GM23338 (cell line): ENCODE results near the gene OR4K17. TPM values are rescaled to one million over a fixed set of nuclear protein-coding genes. Genes with fewer than 3 reads are reported as not detected.

Experiments
- ATAC-seq: fragments of 200-7000 bp; cut with Tn5 transposase; 3 replicates; pipeline ENCODE4 v1.9.1; 2020
- DNase-seq: peaks from one replicate; pipeline ENCODE4 v3.0.0-alpha.2; 2015; ENCODE audit warnings: low spot score
- H2AFZ ChIP-seq: fragments of 200-600 bp; sonication (generic); 2 replicates; pipeline ENCODE4 v1.8.0; 2016; ENCODE audit warnings: antibody characterized with exemption, mild to moderate bottlenecking, moderate library complexity
- H3F3A ChIP-seq: fragments of 200-600 bp; sonication (generic); replicated peaks from 2 replicates; pipeline ENCODE4 v1.8.0; 2017; ENCODE audit warnings: antibody characterized with exemption, mixed run types, low read depth
- H3K27ac ChIP-seq: fragments of 200-600 bp; sonication (generic); 2 replicates; pipeline ENCODE4 v1.6.1; 2016; ENCODE audit warnings: low read depth
- H3K27me3 ChIP-seq: fragments of 200-600 bp; sonication (generic); 2 replicates; pipeline ENCODE4 v1.8.0; 2016; ENCODE audit warnings: mild to moderate bottlenecking, mixed run types, moderate library complexity; ENCODE audit not compliant: insufficient read depth
- H3K36me3 ChIP-seq: fragments of 200-600 bp; sonication (generic); 2 replicates; pipeline ENCODE4 v1.8.0; 2016; ENCODE audit warnings: mild to moderate bottlenecking; ENCODE audit not compliant: insufficient read depth
- H3K4me1 ChIP-seq: fragments of 200-600 bp; sonication (generic); 2 replicates; pipeline ENCODE4 v1.8.0; 2016; ENCODE audit warnings: mild to moderate bottlenecking, moderate library complexity; ENCODE audit not compliant: insufficient read depth
- H3K4me2 ChIP-seq: fragments of 200-600 bp; sonication (generic); 2 replicates; pipeline ENCODE4 v1.7.1; 2017; ENCODE audit warnings: mixed run types
- H3K4me3 ChIP-seq: fragments of 200-600 bp; sonication (generic); 2 replicates; pipeline ENCODE4 v1.6.1; 2016; ENCODE audit warnings: mixed run types
- H3K79me2 ChIP-seq: fragments of 200-600 bp; sonication (generic); replicated peaks from 2 replicates; pipeline ENCODE4 v1.8.0; 2017; ENCODE audit warnings: mild to moderate bottlenecking; ENCODE audit not compliant: insufficient read depth
- H3K9me2 ChIP-seq: fragments of 200-600 bp; sonication (generic); 2 replicates; pipeline ENCODE4 v1.8.0; 2017; ENCODE audit not compliant: insufficient read depth
- H4K20me1 ChIP-seq: fragments of 200-600 bp; sonication (generic); replicated peaks from 2 replicates; pipeline ENCODE4 v1.8.0; 2017; ENCODE audit warnings: mild to moderate bottlenecking; ENCODE audit not compliant: insufficient read depth
- H3K27ac Mint-ChIP-seq: 2 replicates; pipeline ENCODE4 v1.8.0; 2020; ENCODE audit warnings: inconsistent platforms, mild to moderate bottlenecking, moderate library complexity, mixed read lengths
- H3K27me3 Mint-ChIP-seq: 3 replicates; pipeline ENCODE4 v1.8.0; 2022; ENCODE audit warnings: low read depth, mild to moderate bottlenecking, moderate library complexity, mixed read lengths, inconsistent platforms; ENCODE audit not compliant: insufficient read depth, poor library complexity
- H3K36me3 Mint-ChIP-seq: 3 replicates; pipeline ENCODE4 v1.8.0; 2021; ENCODE audit warnings: low read depth, mild to moderate bottlenecking, inconsistent platforms, moderate library complexity, mixed read lengths
- H3K4me1 Mint-ChIP-seq: 3 replicates; pipeline ENCODE4 v1.8.0; 2020; ENCODE audit warnings: mild to moderate bottlenecking, inconsistent platforms, mixed read lengths
- H3K4me3 Mint-ChIP-seq: 3 replicates; pipeline ENCODE4 v1.8.0; 2021; ENCODE audit warnings: moderate library complexity, mild to moderate bottlenecking, inconsistent platforms, mixed read lengths
- H3K9me3 Mint-ChIP-seq: 3 replicates; pipeline ENCODE4 v1.8.0; 2020; ENCODE audit warnings: moderate library complexity, mild to moderate bottlenecking, inconsistent platforms, mixed read lengths
- CREB1 ChIP-seq: fragments of 250-450 bp; sonication (Bioruptor Pico); IDR thresholded peaks from 2 replicates; pipeline ENCODE4 v1.5.0; 2020; ENCODE audit warnings: low read depth, mild to moderate bottlenecking, moderate library complexity
- EZH2 ChIP-seq: fragments of 200-600 bp; sonication (generic); IDR thresholded peaks from one replicate; pipeline ENCODE4 v1.8.0; 2017; ENCODE audit warnings: antibody characterized with exemption, mild to moderate bottlenecking, low read depth; ENCODE audit not compliant: unreplicated experiment
- EZH2phosphoT487 ChIP-seq: fragments of 200-600 bp; sonication (generic); IDR thresholded peaks from one replicate; pipeline ENCODE4 v1.8.1; 2018; ENCODE audit warnings: antibody characterized with exemption; ENCODE audit not compliant: unreplicated experiment
- JUNB ChIP-seq: IDR thresholded peaks from one replicate; pipeline ENCODE4 v1.6.1; 2016; ENCODE audit warnings: antibody characterized with exemption; ENCODE audit not compliant: unreplicated experiment
- NANOG ChIP-seq: IDR thresholded peaks from 2 replicates; pipeline ENCODE4 v1.6.1; 2016; ENCODE audit warnings: antibody characterized with exemption, borderline replicate concordance
- POLR2AphosphoS5 ChIP-seq: IDR thresholded peaks from 2 replicates; pipeline ENCODE4 v1.6.1; 2016; ENCODE audit warnings: antibody characterized with exemption, low read depth
- STAT1 ChIP-seq: IDR thresholded peaks from one replicate; pipeline ENCODE4 v1.6.1; 2016; ENCODE audit warnings: antibody characterized with exemption; ENCODE audit not compliant: unreplicated experiment
- ZNF114 ChIP-seq: fragments of 250-450 bp; sonication (Bioruptor Pico); IDR thresholded peaks from 2 replicates; pipeline ENCODE4 v1.5.0; 2020; ENCODE audit warnings: mild to moderate bottlenecking, moderate library complexity
- ZNF331 ChIP-seq: fragments of 250-450 bp; sonication (Bioruptor Pico); IDR thresholded peaks from 2 replicates; pipeline ENCODE4 v1.5.0; 2020; ENCODE audit warnings: low read depth, mild to moderate bottlenecking, moderate library complexity
- polyA plus RNA-seq: library from polyadenylated mRNA; unstranded; fragments of >200 nt; fragmentation: Nextera tagmentation; extraction: Ambion mirVana; gene quantifications from 2 replicates; pipeline ENCODE4 v1.2.1, GENCODE V29; 2016
- total RNA-seq: library from RNA; depleted of rRNA; stranded (reverse); fragments of >200 nt; shearing (Covaris generic); gene quantifications from 2 replicates; pipeline ENCODE4 v1.2.3, GENCODE V29; 2014
- TF ChIP-seq, protein P1 (sequence below): fragments of 250-450 bp; sonication (Bioruptor Pico); IDR thresholded peaks from 2 replicates; pipeline ENCODE4 v1.5.0; 2020; ENCODE audit warnings: mild to moderate bottlenecking, moderate library complexity
- TF ChIP-seq, protein P2 (sequence below): IDR thresholded peaks from 2 replicates; pipeline ENCODE4 v1.6.1; 2016; ENCODE audit warnings: antibody characterized with exemption
- TF ChIP-seq, protein P3 (sequence below): IDR thresholded peaks from one replicate; pipeline ENCODE4 v1.6.1; 2018; ENCODE audit warnings: antibody characterized with exemption; ENCODE audit not compliant: unreplicated experiment
- TF ChIP-seq, protein P4 (sequence below), 2 experiments: fragments of 200-600 bp in 1 of 2; sonication (generic) in 1 of 2; conservative IDR thresholded peaks; 2 replicates each; pipeline versions ENCODE4 v1.5.1 to v1.6.1; 2016 to 2017; ENCODE audit warnings: antibody characterized with exemption in 2 of 2, low read depth in 2 of 2, mild to moderate bottlenecking in 2 of 2, moderate library complexity in 1 of 2

Gene OR4K17
- total and polyA plus RNA-seq, 2 experiments from 2014 or later, result not detected

DNA sequence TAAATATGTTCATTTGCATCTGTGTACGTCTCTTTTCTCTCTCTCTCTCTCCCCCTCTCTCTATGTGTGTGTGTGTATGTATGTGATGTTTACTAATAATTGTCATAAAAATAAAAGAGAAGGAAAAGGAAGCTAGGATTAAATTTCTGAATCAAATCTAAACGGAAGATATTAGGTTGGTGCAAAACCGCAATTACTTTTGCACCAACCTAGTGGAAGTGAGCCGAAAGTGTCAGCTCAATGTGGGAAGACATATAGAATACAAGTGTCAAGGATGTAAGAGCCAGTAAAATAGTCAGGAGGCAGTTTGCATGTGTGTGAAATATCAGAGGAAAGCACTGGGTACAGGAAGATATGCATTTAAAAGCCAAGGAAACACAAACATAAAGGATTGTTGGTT, 18.5 kb upstream of the OR4K17 start:
- Histone ChIP-seq H4K20me1 (no peaks in the 10 kb centered on the region), H2AFZ (no peak overlapping the region), H3K27ac (no peak overlapping the region), H3K27me3 (no peaks in the 10 kb centered on the region), H3K79me2 (no peaks in the 10 kb centered on the region), H3K36me3 (peaks cover 7% of the 10 kb centered on the region), H3K4me3 (no peak overlapping the region), H3K4me2 (no peak overlapping the region), H3K9me2 (no peaks in the 10 kb centered on the region), H3K4me1 (no peaks in the 10 kb centered on the region), H3F3A (no peaks in the 10 kb centered on the region)
- Mint-ChIP-seq H3K4me3 (no peak overlapping the region), H3K27ac (no peak overlapping the region), H3K36me3 (peaks cover 11% of the 10 kb centered on the region), H3K27me3 (no peaks in the 10 kb centered on the region), H3K4me1 (no peaks in the 10 kb centered on the region), H3K9me3 (peaks cover 78% of the 10 kb centered on the region)
- DNase-seq, result no peak
- TF ChIP-seq, protein P1, sequence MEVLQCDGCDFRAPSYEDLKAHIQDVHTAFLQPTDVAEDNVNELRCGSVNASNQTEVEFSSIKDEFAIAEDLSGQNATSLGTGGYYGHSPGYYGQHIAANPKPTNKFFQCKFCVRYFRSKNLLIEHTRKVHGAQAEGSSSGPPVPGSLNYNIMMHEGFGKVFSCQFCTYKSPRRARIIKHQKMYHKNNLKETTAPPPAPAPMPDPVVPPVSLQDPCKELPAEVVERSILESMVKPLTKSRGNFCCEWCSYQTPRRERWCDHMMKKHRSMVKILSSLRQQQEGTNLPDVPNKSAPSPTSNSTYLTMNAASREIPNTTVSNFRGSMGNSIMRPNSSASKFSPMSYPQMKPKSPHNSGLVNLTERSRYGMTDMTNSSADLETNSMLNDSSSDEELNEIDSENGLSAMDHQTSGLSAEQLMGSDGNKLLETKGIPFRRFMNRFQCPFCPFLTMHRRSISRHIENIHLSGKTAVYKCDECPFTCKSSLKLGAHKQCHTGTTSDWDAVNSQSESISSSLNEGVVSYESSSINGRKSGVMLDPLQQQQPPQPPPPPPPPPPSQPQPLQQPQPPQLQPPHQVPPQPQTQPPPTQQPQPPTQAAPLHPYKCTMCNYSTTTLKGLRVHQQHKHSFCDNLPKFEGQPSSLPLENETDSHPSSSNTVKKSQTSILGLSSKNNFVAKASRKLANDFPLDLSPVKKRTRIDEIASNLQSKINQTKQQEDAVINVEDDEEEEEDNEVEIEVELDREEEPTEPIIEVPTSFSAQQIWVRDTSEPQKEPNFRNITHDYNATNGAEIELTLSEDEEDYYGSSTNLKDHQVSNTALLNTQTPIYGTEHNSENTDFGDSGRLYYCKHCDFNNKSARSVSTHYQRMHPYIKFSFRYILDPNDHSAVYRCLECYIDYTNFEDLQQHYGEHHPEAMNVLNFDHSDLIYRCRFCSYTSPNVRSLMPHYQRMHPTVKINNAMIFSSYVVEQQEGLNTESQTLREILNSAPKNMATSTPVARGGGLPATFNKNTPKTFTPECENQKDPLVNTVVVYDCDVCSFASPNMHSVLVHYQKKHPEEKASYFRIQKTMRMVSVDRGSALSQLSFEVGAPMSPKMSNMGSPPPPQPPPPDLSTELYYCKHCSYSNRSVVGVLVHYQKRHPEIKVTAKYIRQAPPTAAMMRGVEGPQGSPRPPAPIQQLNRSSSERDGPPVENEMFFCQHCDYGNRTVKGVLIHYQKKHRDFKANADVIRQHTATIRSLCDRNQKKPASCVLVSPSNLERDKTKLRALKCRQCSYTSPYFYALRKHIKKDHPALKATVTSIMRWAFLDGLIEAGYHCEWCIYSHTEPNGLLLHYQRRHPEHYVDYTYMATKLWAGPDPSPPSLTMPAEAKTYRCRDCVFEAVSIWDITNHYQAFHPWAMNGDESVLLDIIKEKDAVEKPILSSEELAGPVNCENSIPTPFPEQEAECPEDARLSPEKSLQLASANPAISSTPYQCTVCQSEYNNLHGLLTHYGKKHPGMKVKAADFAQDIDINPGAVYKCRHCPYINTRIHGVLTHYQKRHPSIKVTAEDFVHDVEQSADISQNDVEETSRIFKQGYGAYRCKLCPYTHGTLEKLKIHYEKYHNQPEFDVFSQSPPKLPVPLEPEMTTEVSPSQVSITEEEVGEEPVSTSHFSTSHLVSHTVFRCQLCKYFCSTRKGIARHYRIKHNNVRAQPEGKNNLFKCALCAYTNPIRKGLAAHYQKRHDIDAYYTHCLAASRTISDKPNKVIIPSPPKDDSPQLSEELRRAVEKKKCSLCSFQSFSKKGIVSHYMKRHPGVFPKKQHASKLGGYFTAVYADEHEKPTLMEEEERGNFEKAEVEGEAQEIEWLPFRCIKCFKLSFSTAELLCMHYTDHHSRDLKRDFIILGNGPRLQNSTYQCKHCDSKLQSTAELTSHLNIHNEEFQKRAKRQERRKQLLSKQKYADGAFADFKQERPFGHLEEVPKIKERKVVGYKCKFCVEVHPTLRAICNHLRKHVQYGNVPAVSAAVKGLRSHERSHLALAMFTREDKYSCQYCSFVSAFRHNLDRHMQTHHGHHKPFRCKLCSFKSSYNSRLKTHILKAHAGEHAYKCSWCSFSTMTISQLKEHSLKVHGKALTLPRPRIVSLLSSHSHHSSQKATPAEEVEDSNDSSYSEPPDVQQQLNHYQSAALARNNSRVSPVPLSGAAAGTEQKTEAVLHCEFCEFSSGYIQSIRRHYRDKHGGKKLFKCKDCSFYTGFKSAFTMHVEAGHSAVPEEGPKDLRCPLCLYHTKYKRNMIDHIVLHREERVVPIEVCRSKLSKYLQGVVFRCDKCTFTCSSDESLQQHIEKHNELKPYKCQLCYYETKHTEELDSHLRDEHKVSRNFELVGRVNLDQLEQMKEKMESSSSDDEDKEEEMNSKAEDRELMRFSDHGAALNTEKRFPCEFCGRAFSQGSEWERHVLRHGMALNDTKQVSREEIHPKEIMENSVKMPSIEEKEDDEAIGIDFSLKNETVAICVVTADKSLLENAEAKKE (CRISPR knock-in tag), result no peak
- TF ChIP-seq, protein P2, sequence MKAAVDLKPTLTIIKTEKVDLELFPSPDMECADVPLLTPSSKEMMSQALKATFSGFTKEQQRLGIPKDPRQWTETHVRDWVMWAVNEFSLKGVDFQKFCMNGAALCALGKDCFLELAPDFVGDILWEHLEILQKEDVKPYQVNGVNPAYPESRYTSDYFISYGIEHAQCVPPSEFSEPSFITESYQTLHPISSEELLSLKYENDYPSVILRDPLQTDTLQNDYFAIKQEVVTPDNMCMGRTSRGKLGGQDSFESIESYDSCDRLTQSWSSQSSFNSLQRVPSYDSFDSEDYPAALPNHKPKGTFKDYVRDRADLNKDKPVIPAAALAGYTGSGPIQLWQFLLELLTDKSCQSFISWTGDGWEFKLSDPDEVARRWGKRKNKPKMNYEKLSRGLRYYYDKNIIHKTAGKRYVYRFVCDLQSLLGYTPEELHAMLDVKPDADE, result no peak
- TF ChIP-seq STAT1, result no peak
- no peak for TF ChIP-seq CREB1
- no peak for TF ChIP-seq EZH2phosphoT487
- TF ChIP-seq ZNF331, result no peak
- TF ChIP-seq JUNB, result no peak
- no peak for TF ChIP-seq NANOG
- no peak for TF ChIP-seq ZNF114 (CRISPR knock-in tag)
- TF ChIP-seq EZH2, result no peak
- no peak for TF ChIP-seq POLR2AphosphoS5
- TF ChIP-seq, protein P3, sequence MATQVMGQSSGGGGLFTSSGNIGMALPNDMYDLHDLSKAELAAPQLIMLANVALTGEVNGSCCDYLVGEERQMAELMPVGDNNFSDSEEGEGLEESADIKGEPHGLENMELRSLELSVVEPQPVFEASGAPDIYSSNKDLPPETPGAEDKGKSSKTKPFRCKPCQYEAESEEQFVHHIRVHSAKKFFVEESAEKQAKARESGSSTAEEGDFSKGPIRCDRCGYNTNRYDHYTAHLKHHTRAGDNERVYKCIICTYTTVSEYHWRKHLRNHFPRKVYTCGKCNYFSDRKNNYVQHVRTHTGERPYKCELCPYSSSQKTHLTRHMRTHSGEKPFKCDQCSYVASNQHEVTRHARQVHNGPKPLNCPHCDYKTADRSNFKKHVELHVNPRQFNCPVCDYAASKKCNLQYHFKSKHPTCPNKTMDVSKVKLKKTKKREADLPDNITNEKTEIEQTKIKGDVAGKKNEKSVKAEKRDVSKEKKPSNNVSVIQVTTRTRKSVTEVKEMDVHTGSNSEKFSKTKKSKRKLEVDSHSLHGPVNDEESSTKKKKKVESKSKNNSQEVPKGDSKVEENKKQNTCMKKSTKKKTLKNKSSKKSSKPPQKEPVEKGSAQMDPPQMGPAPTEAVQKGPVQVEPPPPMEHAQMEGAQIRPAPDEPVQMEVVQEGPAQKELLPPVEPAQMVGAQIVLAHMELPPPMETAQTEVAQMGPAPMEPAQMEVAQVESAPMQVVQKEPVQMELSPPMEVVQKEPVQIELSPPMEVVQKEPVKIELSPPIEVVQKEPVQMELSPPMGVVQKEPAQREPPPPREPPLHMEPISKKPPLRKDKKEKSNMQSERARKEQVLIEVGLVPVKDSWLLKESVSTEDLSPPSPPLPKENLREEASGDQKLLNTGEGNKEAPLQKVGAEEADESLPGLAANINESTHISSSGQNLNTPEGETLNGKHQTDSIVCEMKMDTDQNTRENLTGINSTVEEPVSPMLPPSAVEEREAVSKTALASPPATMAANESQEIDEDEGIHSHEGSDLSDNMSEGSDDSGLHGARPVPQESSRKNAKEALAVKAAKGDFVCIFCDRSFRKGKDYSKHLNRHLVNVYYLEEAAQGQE, result no peak
- TF ChIP-seq, protein P4, sequence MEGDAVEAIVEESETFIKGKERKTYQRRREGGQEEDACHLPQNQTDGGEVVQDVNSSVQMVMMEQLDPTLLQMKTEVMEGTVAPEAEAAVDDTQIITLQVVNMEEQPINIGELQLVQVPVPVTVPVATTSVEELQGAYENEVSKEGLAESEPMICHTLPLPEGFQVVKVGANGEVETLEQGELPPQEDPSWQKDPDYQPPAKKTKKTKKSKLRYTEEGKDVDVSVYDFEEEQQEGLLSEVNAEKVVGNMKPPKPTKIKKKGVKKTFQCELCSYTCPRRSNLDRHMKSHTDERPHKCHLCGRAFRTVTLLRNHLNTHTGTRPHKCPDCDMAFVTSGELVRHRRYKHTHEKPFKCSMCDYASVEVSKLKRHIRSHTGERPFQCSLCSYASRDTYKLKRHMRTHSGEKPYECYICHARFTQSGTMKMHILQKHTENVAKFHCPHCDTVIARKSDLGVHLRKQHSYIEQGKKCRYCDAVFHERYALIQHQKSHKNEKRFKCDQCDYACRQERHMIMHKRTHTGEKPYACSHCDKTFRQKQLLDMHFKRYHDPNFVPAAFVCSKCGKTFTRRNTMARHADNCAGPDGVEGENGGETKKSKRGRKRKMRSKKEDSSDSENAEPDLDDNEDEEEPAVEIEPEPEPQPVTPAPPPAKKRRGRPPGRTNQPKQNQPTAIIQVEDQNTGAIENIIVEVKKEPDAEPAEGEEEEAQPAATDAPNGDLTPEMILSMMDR (conservative IDR thresholded peaks at IDR 0.05; ENCODE audit: low read depth in 2 of 2), result no peak
- ATAC-seq, result no peak
